Naive B cell (primary cell): ENCODE data around the gene OR2M4. TPM values are rescaled to one million over a fixed set of nuclear protein-coding genes. Genes with fewer than 3 reads are reported as not detected.
"Not testable (repeated sequence)": the region's sequence is repeated elsewhere in the genome, so short reads cannot be mapped to it uniquely, and the experiment has no call there.

Experiments used
- ATAC-seq, 2 donors: fragments of 150-1000 bp; cut with Tn5 transposase; 2 replicates each; pipeline ENCODE4 v1.10.0; 2021; ENCODE audit warnings: low read depth in 2 of 2, mild to moderate bottlenecking in 2 of 2, moderate library complexity in 2 of 2
- DNase-seq: peaks from one replicate; pipeline ENCODE4 v3.0.0; 2022
- H3K27ac Mint-ChIP-seq, 6 donors: one replicate each; pipeline ENCODE4 v1.8.0; 2020 to 2022; ENCODE audit warnings: mild to moderate bottlenecking in 6 of 6, mixed read lengths in 6 of 6, moderate library complexity in 5 of 6, inconsistent platforms in 2 of 6
- H3K27me3 Mint-ChIP-seq, 3 donors: one replicate each; pipeline ENCODE4 v1.8.0; 2021 to 2022; ENCODE audit warnings: mixed read lengths in 3 of 3, mild to moderate bottlenecking in 1 of 3
- H3K36me3 Mint-ChIP-seq, 2 donors: one replicate each; pipeline ENCODE4 v1.8.0; 2020 to 2022; ENCODE audit warnings: mixed read lengths in 2 of 2, inconsistent platforms in 1 of 2, mild to moderate bottlenecking in 1 of 2
- H3K4me1 Mint-ChIP-seq, 3 donors: one replicate each; pipeline ENCODE4 v1.8.0; 2020 to 2022; ENCODE audit warnings: mixed read lengths in 3 of 3, inconsistent platforms in 1 of 3, mild to moderate bottlenecking in 1 of 3, moderate library complexity in 1 of 3
- H3K4me3 Mint-ChIP-seq, 8 donors: one replicate each; pipeline ENCODE4 v1.8.0; 2020 to 2022; ENCODE audit warnings: mild to moderate bottlenecking in 8 of 8, mixed read lengths in 8 of 8, moderate library complexity in 8 of 8, inconsistent platforms in 2 of 8
- H3K9me3 Mint-ChIP-seq, 7 donors: one replicate each; pipeline ENCODE4 v1.8.0; 2020 to 2022; ENCODE audit warnings: mixed read lengths in 7 of 7, mild to moderate bottlenecking in 5 of 7, inconsistent platforms in 2 of 7, moderate library complexity in 1 of 7
- polyA plus RNA-seq, 6 donors: library from polyadenylated mRNA; unstranded; fragments of 300-500 nt; fragmentation: Illumina TruSeq; gene quantifications; one replicate each; pipeline ENCODE4 v1.2.3, GENCODE V29; 2021; ENCODE audit warnings: low read depth in 6 of 6

The OR2M4 gene, protein sequence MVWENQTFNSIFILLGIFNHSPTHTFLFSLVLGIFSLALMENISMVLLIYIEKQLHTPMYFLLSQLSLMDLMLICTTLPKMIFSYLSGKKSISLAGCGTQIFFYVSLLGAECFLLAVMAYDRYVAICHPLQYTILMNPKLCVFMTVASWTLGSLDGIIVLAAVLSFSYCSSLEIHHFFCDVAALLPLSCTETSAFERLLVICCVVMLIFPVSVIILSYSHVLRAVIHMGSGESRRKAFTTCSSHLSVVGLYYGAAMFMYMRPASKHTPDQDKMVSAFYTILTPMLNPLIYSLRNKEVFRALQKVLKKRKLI
- polyA plus RNA-seq = not detected

DNA sequence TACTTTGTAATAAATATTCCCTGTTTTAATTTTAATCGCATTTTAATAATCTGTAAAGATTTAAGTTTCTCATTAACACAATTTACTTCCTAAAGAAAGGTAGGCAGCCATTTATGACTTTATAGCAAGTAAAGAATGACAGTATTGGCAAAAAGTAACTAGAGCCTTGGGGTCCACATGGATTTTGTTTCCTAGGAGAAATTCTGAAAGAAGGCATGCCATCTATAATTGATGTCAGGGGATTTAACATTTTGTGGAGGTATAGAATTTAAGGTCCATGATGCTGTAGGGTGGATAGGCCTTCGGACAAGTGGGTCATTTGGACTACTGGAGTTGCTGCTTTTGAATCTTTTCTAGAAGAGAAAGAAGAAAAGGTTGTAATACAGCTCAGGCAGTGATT, at the start of gene OR2M4:
TSS of gene OR2M4 (plus strand) at position 301 of the 400 bp plus-strand sequence. CDS start 7,512 bp downstream, outside the sequence.
- Mint-ChIP-seq H3K9me3 (peaks cover 1 to 24% (median 9%) of the 10 kb centered on the region in 7 donors), H3K4me3 (no peak within 1 kb of the TSS), H3K27me3 (peaks cover 0 to 20% (median 16%) of the 10 kb centered on the region in 3 donors), H3K4me1 (no peaks in the 10 kb centered on the region), H3K27ac (no peak within 1 kb of the TSS), H3K36me3 (peaks cover 0 to 8% of the 10 kb centered on the region in 2 donors)
- ATAC-seq (no peak), DNase-seq (no peak)

DNA sequence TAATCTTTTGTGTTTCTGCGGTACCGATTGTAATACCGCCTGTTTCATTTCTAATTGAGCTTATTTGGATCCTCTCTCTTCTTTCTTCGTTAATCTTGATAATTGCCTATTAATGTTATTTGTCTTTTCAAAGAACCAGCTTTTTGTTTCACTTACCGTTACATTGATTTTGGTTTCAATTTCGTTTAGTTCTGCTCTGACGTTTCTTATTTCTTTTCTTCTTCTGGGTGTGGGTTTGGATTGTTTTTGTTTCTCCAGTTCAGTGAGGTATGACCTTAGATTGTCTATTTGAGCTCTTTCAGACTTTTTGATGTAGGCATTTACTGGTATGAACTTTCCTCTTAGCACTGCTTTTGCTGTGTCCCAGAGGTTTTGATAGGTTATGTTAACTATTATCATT, 47.2 kb upstream of the OR2M4 start:
- H3K27ac Mint-ChIP-seq = peak overlapping the region in 1 of 6 donors; percentile 39
- peaks cover 0 to 8% (median 6%) of the 10 kb centered on the region in 3 donors for H3K27me3 Mint-ChIP-seq
- peak overlapping the region in 1 of 8 donors; percentile 73 for H3K4me3 Mint-ChIP-seq
- H3K36me3 Mint-ChIP-seq = peaks cover 0 to 8% of the 10 kb centered on the region in 2 donors
- ATAC-seq (no peak), DNase-seq (no peak)
- H3K4me1 Mint-ChIP-seq = peaks cover 0 to 7% (median 0%) of the 10 kb centered on the region in 3 donors
- peaks cover 4 to 13% (median 5%) of the 10 kb centered on the region in 7 donors for H3K9me3 Mint-ChIP-seq

DNA sequence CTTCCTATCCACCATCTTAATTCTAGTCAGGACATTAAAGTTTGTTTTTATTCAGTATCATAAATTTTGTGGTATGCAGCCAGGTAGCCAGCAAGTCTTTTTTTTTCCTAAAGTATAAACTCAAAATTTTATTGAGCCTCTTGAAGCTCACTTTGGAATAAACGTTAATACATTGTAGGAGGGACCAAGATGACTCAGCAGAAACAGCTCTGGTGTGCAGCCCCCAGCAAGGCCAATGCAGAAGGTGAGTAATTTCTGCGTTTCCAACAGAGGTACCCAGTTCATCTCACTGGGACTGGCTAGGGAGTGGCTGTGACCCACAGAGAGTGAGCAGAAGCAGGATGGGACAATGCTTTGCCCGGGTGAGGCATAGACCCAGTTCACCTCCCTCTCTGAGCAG, 43.9 kb upstream of the OR2M4 start:
- peaks cover 5 to 15% of the 10 kb centered on the region in 2 donors for H3K36me3 Mint-ChIP-seq
- peaks cover 0 to 18% (median 7%) of the 10 kb centered on the region in 3 donors for H3K27me3 Mint-ChIP-seq
- H3K4me3 Mint-ChIP-seq = no peak overlapping the region
- H3K27ac Mint-ChIP-seq = no peak overlapping the region
- no peak for ATAC-seq
- peaks cover 4 to 16% (median 10%) of the 10 kb centered on the region in 7 donors for H3K9me3 Mint-ChIP-seq
- DNase-seq = no peak
- peaks cover 0 to 7% (median 0%) of the 10 kb centered on the region in 3 donors for H3K4me1 Mint-ChIP-seq

DNA sequence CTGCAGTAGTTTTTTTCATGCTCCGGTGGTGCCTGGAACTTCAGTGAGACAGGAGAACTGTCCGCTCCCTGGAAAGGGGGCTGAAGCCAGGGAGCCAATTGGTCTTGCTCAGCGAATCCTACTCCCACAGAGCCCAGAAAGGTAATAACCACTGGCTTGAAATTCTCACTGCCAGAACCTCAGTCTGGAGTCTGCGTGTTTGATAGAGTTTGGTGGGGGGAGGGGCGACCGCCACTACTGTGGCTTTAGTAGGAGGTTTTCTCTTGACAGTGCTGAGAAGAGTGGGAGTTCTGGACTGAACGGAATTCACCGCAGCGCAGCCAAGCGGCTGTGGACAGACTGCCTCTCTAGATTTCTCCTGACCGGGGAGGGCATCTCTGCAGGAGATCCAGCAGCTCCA, 42.2 kb upstream of the OR2M4 start:
- Mint-ChIP-seq H3K36me3 (peaks cover 5 to 11% of the 10 kb centered on the region in 2 donors), H3K27me3 (peaks cover 0 to 18% (median 7%) of the 10 kb centered on the region in 3 donors), H3K4me3 (no peak overlapping the region), H3K4me1 (peaks cover 0 to 3% (median 0%) of the 10 kb centered on the region in 3 donors), H3K27ac (no peak overlapping the region), H3K9me3 (peaks cover 4 to 26% (median 12%) of the 10 kb centered on the region in 7 donors)
- ATAC-seq = no peak
- DNase-seq = no peak

DNA sequence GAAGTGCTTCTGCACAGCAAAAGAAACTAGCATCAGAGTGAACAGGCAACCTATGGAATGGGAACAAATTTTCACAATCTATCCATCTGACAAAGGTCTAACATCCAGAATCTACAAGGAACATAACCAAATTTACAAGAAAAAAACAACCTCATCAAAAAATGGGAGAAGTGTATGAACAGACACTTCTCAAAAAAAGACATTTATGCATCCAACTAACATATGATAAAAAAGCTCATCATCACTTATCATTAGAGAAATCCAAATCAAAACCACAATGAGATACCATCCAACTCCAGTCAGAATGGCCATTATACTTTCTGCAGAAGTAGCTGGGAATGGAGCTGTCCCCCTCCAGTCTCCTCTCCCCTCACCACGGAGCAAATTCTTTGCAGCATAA, 37.1 kb upstream of the OR2M4 start:
- no peak for DNase-seq
- no peak for ATAC-seq
- Mint-ChIP-seq H3K27ac (no peak overlapping the region), H3K27me3 (peaks cover 0 to 11% (median 7%) of the 10 kb centered on the region in 3 donors), H3K9me3 (peaks cover 7 to 34% (median 12%) of the 10 kb centered on the region in 7 donors), H3K4me3 (no peak overlapping the region), H3K36me3 (peaks cover 5 to 7% of the 10 kb centered on the region in 2 donors), H3K4me1 (no peaks in the 10 kb centered on the region)

DNA sequence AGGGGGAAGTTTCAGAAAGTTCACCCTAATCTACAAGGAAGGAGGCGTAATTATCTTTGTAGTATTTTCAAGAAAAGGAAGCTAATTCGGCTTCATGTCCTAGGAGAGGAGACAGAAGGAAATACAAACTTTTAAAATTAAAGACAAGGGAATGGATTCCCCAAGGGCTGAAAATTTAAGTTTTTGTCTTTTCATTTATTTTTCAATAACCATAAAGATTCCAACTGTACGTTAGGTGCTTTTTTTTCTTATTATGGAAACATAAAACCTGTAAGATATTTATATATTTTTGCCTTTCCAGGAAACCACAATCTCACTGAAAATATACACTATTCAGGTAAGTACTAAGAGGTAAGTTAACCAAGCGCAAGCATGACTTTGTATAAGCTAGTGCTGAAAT, 34.3 kb upstream of the OR2M4 start, which contains the start of gene OR2M3:
TSS of gene OR2M3 (plus strand) at position 301 of the 400 bp plus-strand sequence. CDS start 5,803 bp downstream, outside the sequence.
- Mint-ChIP-seq H3K9me3 (peaks cover under 1 to 28% (median 12%) of the 10 kb centered on the region in 7 donors), H3K4me1 (no peaks in the 10 kb centered on the region), H3K36me3 (peaks cover 2 to 4% of the 10 kb centered on the region in 2 donors), H3K27ac (no peak within 1 kb of the TSS), H3K27me3 (peaks cover 0 to 2% (median 0%) of the 10 kb centered on the region in 3 donors), H3K4me3 (no peak within 1 kb of the TSS)
- DNase-seq = no peak
- ATAC-seq = no peak

DNA sequence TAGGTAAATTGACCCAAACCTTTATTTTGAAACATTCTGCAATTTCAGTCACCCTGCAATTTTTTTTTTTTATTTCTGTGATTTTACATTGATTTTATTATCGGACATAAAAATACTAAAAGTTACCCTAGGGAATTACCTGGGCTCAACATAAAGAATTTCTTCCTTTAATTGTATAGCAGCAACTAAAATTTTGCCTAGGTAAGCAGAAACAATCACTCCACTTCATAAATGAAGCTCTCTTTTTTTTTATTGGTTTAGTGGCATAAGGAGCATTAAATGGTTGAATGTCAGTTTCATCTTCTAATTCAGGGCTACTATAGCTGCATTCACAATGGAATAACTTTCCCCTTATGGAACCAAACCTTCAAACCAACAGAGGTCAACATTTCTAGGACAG, 15.3 kb upstream of the OR2M4 start:
- Mint-ChIP-seq H3K36me3 (no peaks in the 10 kb centered on the region), H3K27me3 (peaks cover 0 to 19% (median 4%) of the 10 kb centered on the region in 3 donors), H3K4me1 (no peaks in the 10 kb centered on the region), H3K9me3 (peaks cover 0 to 24% (median 7%) of the 10 kb centered on the region in 7 donors), H3K27ac (no peak overlapping the region), H3K4me3 (no peak overlapping the region)
- ATAC-seq (no peak), DNase-seq (no peak)

DNA sequence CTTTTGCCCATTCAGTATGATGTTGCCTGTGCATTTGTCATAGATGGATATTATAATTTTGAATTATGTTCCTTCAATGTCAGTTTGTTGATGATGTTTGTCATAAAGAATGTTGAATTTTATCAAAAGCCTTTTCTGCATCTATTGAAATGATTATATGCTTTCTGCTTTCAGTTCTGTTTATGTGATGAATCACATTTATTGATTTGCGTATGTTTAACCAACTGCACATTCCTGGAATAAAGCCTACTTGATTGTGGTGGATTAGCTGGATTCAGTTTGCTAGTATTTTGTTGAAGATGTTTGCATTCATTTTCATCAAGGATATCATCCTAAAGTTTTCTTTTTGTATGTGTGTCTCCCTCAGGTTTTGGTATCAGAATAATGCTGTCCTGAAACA, 5.7 kb upstream of the OR2M4 start:
- DNase-seq (no peak), ATAC-seq (no peak)
- H3K4me3 Mint-ChIP-seq = no peak overlapping the region
- peaks cover 0 to 28% (median 9%) of the 10 kb centered on the region in 7 donors for H3K9me3 Mint-ChIP-seq
- H3K27ac Mint-ChIP-seq = no peak overlapping the region
- H3K4me1 Mint-ChIP-seq = no peaks in the 10 kb centered on the region
- H3K27me3 Mint-ChIP-seq = peaks cover 4 to 16% (median 13%) of the 10 kb centered on the region in 3 donors
- peaks cover 0 to 8% of the 10 kb centered on the region in 2 donors for H3K36me3 Mint-ChIP-seq

DNA sequence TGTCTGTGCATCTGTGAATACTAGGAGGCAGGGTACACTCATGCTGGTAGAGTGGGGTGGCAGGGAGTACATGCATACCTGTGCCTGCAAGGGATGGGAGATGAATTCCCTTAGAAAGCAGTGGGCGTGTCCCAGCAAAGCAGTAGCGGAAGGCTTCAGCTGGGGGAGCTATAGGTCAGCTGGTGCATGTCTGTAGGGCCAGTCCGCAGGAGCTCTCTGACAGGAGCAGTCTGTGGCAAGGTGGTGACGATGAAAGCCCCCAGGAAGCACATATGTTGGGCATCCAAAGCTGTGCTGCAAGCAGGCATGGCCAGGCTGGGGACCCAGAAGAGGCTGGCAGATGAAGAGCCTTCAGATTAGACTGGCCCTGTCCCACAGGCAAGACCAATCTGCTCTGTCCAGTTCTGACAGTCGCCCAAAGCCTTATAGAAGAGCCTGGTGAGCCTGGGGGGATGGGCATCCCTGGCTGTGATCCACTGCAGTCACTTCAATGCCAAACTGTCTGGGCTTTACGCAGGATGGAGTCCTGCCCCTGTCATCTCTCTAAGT, 1.8 kb upstream of the OR2M4 start:
- Mint-ChIP-seq H3K36me3 (peaks cover 0 to 8% of the 10 kb centered on the region in 2 donors), H3K4me1 (no peaks in the 10 kb centered on the region), H3K27ac (no peak overlapping the region), H3K9me3 (peaks cover 0 to 24% (median 9%) of the 10 kb centered on the region in 7 donors), H3K4me3 (no peak overlapping the region), H3K27me3 (peaks cover 0 to 16% (median 13%) of the 10 kb centered on the region in 3 donors)
- DNase-seq (no peak), ATAC-seq (no peak)

DNA sequence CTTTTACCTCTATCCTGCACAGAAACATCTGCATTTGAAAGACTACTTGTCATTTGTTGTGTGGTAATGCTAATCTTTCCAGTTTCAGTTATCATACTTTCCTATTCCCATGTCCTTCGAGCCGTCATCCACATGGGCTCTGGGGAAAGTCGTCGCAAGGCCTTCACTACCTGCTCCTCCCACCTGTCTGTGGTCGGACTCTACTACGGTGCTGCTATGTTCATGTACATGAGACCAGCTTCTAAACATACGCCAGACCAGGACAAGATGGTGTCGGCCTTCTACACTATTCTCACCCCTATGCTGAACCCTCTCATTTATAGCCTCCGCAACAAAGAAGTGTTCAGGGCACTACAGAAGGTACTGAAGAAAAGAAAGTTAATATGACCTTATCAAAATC, 8.3 kb downstream of the OR2M4 start:
- ATAC-seq = no peak
- Mint-ChIP-seq H3K4me1 (peaks cover 3 to 5% (median 4%) of the 10 kb centered on the region in 3 donors), H3K27me3 (peaks cover 7 to 14% (median 13%) of the 10 kb centered on the region in 3 donors), H3K27ac (no peak overlapping the region), H3K36me3 (no peaks in the 10 kb centered on the region), H3K4me3 (no peak overlapping the region), H3K9me3 (peaks cover 0 to 5% (median 0%) of the 10 kb centered on the region in 7 donors)
- DNase-seq = no peak

DNA sequence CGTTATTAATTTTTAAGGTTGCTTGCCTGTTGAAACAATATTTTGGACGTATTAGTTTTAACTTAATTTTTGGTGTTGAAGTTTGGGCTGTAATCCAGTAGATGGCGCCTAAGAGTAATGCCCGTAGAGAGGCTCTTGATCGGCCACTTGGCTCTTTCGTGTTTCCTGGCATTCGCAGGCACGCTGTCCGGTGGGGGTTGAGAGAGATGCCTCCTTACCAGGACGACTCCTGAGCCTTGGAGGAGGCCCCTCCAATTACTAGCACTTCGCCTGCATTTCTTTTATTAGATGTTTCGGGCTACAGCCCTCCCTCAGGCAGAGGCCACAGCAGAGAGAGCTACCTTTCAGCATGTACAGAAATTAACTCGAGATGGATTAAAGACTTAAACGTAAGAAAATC, 12.0 kb downstream of the OR2M4 start:
- DNase-seq = peak; percentile 12
- H3K27me3 Mint-ChIP-seq = peaks cover 8 to 13% (median 9%) of the 10 kb centered on the region in 3 donors
- H3K9me3 Mint-ChIP-seq = peaks cover 0 to 5% (median 2%) of the 10 kb centered on the region in 7 donors
- H3K36me3 Mint-ChIP-seq = no peaks in the 10 kb centered on the region
- H3K27ac Mint-ChIP-seq = no peak overlapping the region
- H3K4me1 Mint-ChIP-seq = peaks cover 3 to 5% (median 4%) of the 10 kb centered on the region in 3 donors
- no peak for ATAC-seq
- peak overlapping the region in 2 of 8 donors; percentile 32 to 61 for H3K4me3 Mint-ChIP-seq

DNA sequence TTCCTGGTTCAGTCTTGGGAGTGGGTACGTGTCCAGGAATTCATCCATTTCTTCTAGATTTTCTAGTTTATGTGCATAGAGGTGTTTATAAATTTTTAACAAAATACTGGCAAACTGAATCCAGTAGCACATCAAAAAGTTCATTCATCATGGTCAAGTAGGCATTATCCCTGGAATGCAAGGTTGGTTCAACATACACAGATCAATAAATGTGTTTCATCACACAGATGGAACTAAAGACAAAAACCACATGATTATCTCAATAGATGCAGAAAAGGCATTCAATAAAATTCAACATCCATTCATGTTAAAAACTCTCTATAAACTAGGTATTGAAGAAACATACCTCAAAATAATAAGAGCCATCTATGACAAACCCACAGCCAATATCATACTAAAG, 28.1 kb downstream of the OR2M4 start:
- DNase-seq, H3K27ac Mint-ChIP-seq, H3K4me1 Mint-ChIP-seq, H3K27me3 Mint-ChIP-seq, ATAC-seq, H3K4me3 Mint-ChIP-seq: not testable (repeated sequence)
- Mint-ChIP-seq H3K36me3 (peaks cover 10 to 12% of the 10 kb centered on the region in 2 donors), H3K9me3 (peaks cover 5 to 31% (median 15%) of the 10 kb centered on the region in 7 donors)

DNA sequence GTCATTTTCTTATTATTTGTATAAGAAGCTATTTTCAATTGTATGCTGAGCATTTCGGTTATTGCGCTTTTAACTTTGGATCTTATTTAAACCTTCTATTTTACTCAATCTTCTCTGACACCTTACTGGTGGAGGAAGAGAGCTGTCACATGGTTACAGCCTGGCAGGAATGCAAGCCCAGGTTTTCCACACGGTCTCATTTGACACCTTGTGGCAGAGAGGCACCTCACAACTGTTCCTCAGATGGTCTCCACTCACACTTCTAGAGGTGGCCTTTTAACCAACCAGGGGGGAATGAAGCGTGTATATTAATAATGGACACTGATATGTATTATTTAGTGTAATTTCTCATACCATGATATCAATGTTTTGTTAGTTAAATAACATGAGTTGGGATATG, 37.0 kb downstream of the OR2M4 start:
- H3K27ac Mint-ChIP-seq = no peak overlapping the region
- DNase-seq (no peak), ATAC-seq (no peak)
- no peaks in the 10 kb centered on the region for H3K27me3 Mint-ChIP-seq
- H3K9me3 Mint-ChIP-seq = peaks cover 0 to 12% (median 5%) of the 10 kb centered on the region in 7 donors
- no peaks in the 10 kb centered on the region for H3K36me3 Mint-ChIP-seq
- no peak overlapping the region for H3K4me3 Mint-ChIP-seq
- no peaks in the 10 kb centered on the region for H3K4me1 Mint-ChIP-seq

DNA sequence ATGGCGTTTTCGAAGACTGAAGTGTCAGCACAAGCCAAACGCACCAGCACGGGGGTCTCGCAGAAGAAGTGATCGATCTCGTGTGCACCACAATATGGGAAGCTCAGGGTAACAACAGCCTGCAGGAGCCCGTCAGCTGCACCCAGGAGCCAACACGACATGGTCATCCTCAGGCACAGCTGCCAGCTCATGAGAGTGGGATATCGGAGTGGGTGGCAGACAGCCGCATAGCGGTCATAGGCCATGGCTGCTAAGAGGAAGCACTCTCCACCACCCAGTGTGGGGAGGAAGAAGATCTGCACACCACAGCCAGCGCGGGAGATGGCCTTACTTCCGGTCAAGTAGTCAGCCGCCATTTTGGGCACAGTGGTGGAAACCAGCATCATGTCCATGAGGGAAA, 42.0 kb downstream of the OR2M4 start:
- ATAC-seq, H3K4me3 Mint-ChIP-seq, H3K4me1 Mint-ChIP-seq, H3K27me3 Mint-ChIP-seq, H3K9me3 Mint-ChIP-seq, DNase-seq, H3K36me3 Mint-ChIP-seq, H3K27ac Mint-ChIP-seq: not testable (repeated sequence)
